Natural killer cell (primary cell): ENCODE measurements around the gene CACNA2D3. TPM values are rescaled to one million over a fixed set of nuclear protein-coding genes. Genes with fewer than 3 reads are reported as not detected.

Experiments
- ATAC-seq, 3 donors: fragments of 150-1000 bp in 2 of 3; fragments of 200-7000 bp in 1 of 3; cut with Tn5 transposase; 1 replicate in 1 of 3; 2 replicates in 2 of 3; pipeline ENCODE4 v1.10.0; 2021; ENCODE audit warnings: mild to moderate bottlenecking in 2 of 3, moderate library complexity in 2 of 3
- DNase-seq, 2 donors: peaks; one replicate each; pipeline versions ENCODE4 v3.0.0 to v3.0.0-alpha.2; 2013 to 2021; ENCODE audit warnings: mixed read lengths in 1 of 2
- H3K27ac ChIP-seq: one replicate; pipeline ENCODE4 v1.5.1; 2013; ENCODE audit warnings: mild to moderate bottlenecking, low read length
- H3K27me3 ChIP-seq: one replicate; pipeline ENCODE4 v1.6.1; 2013; ENCODE audit warnings: low read length; ENCODE audit not compliant: control insufficient read depth, insufficient read depth
- H3K36me3 ChIP-seq: one replicate; pipeline ENCODE4 v1.6.1; 2013; ENCODE audit warnings: low read length; ENCODE audit not compliant: control insufficient read depth, insufficient read depth
- H3K4me1 ChIP-seq: one replicate; pipeline ENCODE4 v1.6.1; 2013; ENCODE audit warnings: low read length; ENCODE audit not compliant: control insufficient read depth, insufficient read depth
- H3K4me3 ChIP-seq: one replicate; pipeline ENCODE4 v1.5.1; 2013; ENCODE audit warnings: low read length
- H3K9me3 ChIP-seq: one replicate; pipeline ENCODE4 v1.6.1; 2013; ENCODE audit warnings: low read length; ENCODE audit not compliant: control insufficient read depth, insufficient read depth
- H3K27ac Mint-ChIP-seq, 2 donors: one replicate each; pipeline ENCODE4 v1.8.0; 2022; ENCODE audit warnings: mild to moderate bottlenecking in 2 of 2, mixed read lengths in 2 of 2, moderate library complexity in 1 of 2
- H3K27me3 Mint-ChIP-seq, 2 donors: one replicate each; pipeline ENCODE4 v1.8.0; 2022; ENCODE audit warnings: low read depth in 2 of 2, mixed read lengths in 2 of 2
- H3K36me3 Mint-ChIP-seq: one replicate; pipeline ENCODE4 v1.8.0; 2022; ENCODE audit warnings: mixed read lengths
- H3K4me1 Mint-ChIP-seq, 2 donors: one replicate each; pipeline ENCODE4 v1.8.0; 2022; ENCODE audit warnings: mixed read lengths in 2 of 2
- H3K4me3 Mint-ChIP-seq: one replicate; pipeline ENCODE4 v1.8.0; 2022; ENCODE audit warnings: mild to moderate bottlenecking, moderate library complexity, mixed read lengths
- H3K9me3 Mint-ChIP-seq, 2 donors: one replicate each; pipeline ENCODE4 v1.8.0; 2022; ENCODE audit warnings: mixed read lengths in 2 of 2
- WGBS: methylation state at CpG from one replicate; pipeline ENCODE4 v1.1.7; 2013; ENCODE audit warnings: missing lambda C conversion rate; ENCODE audit not compliant: insufficient coverage; 5-methylcytosine and 5-hydroxymethylcytosine counted together
- intact Hi-C: fragments of 100-400 bp; cut with micrococcal nuclease; formaldehyde crosslinking; loops from one replicate; pipeline ENCODE4 v1.14.2; 2022
- total RNA-seq, 4 donors: library from RNA; stranded (reverse); fragments of 120-200 nt in 1 of 4; gene quantifications; one replicate each; pipeline versions ENCODE4 v1.2.3 to v1.2.4, GENCODE V29; 2013 to 2022
- TF ChIP-seq, protein P1 (sequence below): fragments of 200-600 bp; IDR thresholded peaks from one replicate; pipeline ENCODE4 v1.8.0; 2022; ENCODE audit warnings: antibody characterized with exemption

Gene CACNA2D3
- total RNA-seq, 3 donors from 2014 or later (not counting 1 experiment from before 2014, with no cell fraction given): 0.49 TPM; not detected in 2

GRCh38 chr3:54358969-54359694 is 236.8 kb downstream of the CACNA2D3 start:
- H3K4me1 ChIP-seq: no peaks in the 10 kb centered on the region
- no peak for DNase-seq
- H3K36me3 ChIP-seq: no peaks in the 10 kb centered on the region
- Mint-ChIP-seq H3K4me3 (no peak overlapping the region), H3K27ac (no peak overlapping the region), H3K4me1 (no peaks in the 10 kb centered on the region), H3K27me3 (no peaks in the 10 kb centered on the region), H3K9me3 (peaks cover 0 to 3% of the 10 kb centered on the region in 2 donors), H3K36me3 (no peaks in the 10 kb centered on the region)
- H3K4me3 ChIP-seq: no peak overlapping the region
- no peaks in the 10 kb centered on the region for H3K27me3 ChIP-seq
- WGBS: 91% methylated on average over 7 of the region's 8 CpGs
- TF ChIP-seq, protein P1, sequence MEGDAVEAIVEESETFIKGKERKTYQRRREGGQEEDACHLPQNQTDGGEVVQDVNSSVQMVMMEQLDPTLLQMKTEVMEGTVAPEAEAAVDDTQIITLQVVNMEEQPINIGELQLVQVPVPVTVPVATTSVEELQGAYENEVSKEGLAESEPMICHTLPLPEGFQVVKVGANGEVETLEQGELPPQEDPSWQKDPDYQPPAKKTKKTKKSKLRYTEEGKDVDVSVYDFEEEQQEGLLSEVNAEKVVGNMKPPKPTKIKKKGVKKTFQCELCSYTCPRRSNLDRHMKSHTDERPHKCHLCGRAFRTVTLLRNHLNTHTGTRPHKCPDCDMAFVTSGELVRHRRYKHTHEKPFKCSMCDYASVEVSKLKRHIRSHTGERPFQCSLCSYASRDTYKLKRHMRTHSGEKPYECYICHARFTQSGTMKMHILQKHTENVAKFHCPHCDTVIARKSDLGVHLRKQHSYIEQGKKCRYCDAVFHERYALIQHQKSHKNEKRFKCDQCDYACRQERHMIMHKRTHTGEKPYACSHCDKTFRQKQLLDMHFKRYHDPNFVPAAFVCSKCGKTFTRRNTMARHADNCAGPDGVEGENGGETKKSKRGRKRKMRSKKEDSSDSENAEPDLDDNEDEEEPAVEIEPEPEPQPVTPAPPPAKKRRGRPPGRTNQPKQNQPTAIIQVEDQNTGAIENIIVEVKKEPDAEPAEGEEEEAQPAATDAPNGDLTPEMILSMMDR: no peak
- H3K9me3 ChIP-seq: no peaks in the 10 kb centered on the region
- intact Hi-C loops: no loop called here
- no peak for ATAC-seq
- no peak overlapping the region for H3K27ac ChIP-seq

GRCh38 chr3:54360320-54360719 is 238.0 kb downstream of the CACNA2D3 start:
- no peaks in the 10 kb centered on the region for H3K4me1 Mint-ChIP-seq
- DNase-seq (no peak), ATAC-seq (no peak)
- no peaks in the 10 kb centered on the region for H3K36me3 Mint-ChIP-seq
- no peaks in the 10 kb centered on the region for H3K27me3 Mint-ChIP-seq
- no peak overlapping the region for H3K27ac Mint-ChIP-seq
- Histone ChIP-seq H3K36me3 (no peaks in the 10 kb centered on the region), H3K4me1 (no peaks in the 10 kb centered on the region), H3K27ac (no peak overlapping the region), H3K4me3 (no peak overlapping the region), H3K27me3 (no peaks in the 10 kb centered on the region), H3K9me3 (no peaks in the 10 kb centered on the region)
- WGBS: 74% methylated on average over 3 of the region's 3 CpGs
- H3K9me3 Mint-ChIP-seq: peaks cover 0 to under 1% of the 10 kb centered on the region in 2 donors
- no peak overlapping the region for H3K4me3 Mint-ChIP-seq
- TF ChIP-seq, protein P1: no peak
- intact Hi-C loops: no loop called here

GRCh38 chr3:54361746-54362283 is 239.5 kb downstream of the CACNA2D3 start:
- H3K27ac Mint-ChIP-seq: no peak overlapping the region
- Histone ChIP-seq H3K4me1 (no peaks in the 10 kb centered on the region), H3K27ac (no peak overlapping the region), H3K27me3 (no peaks in the 10 kb centered on the region), H3K4me3 (no peak overlapping the region), H3K9me3 (no peaks in the 10 kb centered on the region), H3K36me3 (no peaks in the 10 kb centered on the region)
- no peaks in the 10 kb centered on the region for H3K36me3 Mint-ChIP-seq
- no peak for DNase-seq
- H3K4me3 Mint-ChIP-seq: no peak overlapping the region
- TF ChIP-seq, protein P1: no peak
- no peaks in the 10 kb centered on the region for H3K4me1 Mint-ChIP-seq
- no peaks in the 10 kb centered on the region for H3K27me3 Mint-ChIP-seq
- no peak for ATAC-seq
- no peaks in the 10 kb centered on the region for H3K9me3 Mint-ChIP-seq
- intact Hi-C loops: no loop called here
- WGBS: 94% methylated on average over 7 of the region's 7 CpGs
